Activated T-helper 17 cell treated with anti-CD3 and anti-CD28 coated beads, Interleukin-2, amount 50 U/mL, for 72 hours (primary cell): Measurements from ENCODE around the gene HHIPL1. TPM values are rescaled to one million over a fixed set of nuclear protein-coding genes. Genes with fewer than 3 reads are reported as not detected.

Source experiments
- ATAC-seq: fragments of 150-1000 bp; cut with Tn5 transposase; replicated peaks from 2 replicates; pipeline ENCODE4 v1.10.0; 2021; ENCODE audit warnings: mild to moderate bottlenecking, moderate library complexity
- H3K27ac Mint-ChIP-seq: one replicate; pipeline ENCODE4 v1.8.0; 2022; ENCODE audit warnings: mixed read lengths
- H3K27me3 Mint-ChIP-seq: one replicate; pipeline ENCODE4 v1.8.0; 2022; ENCODE audit warnings: mixed read lengths
- H3K36me3 Mint-ChIP-seq: one replicate; pipeline ENCODE4 v1.8.0; 2022; ENCODE audit warnings: low read depth, mild to moderate bottlenecking, mixed read lengths
- H3K4me1 Mint-ChIP-seq: one replicate; pipeline ENCODE4 v1.8.0; 2022; ENCODE audit warnings: mixed read lengths
- H3K4me3 Mint-ChIP-seq: one replicate; pipeline ENCODE4 v1.8.0; 2022; ENCODE audit warnings: mild to moderate bottlenecking, mixed read lengths
- H3K9me3 Mint-ChIP-seq: one replicate; pipeline ENCODE4 v1.8.0; 2022; ENCODE audit warnings: mixed read lengths
- total RNA-seq, 2 donors: library from RNA; stranded (reverse); gene quantifications; one replicate each; pipeline ENCODE4 v1.2.3, GENCODE V29; 2022

HHIPL1 gene
- total RNA-seq, 2 donors from 2014 or later: 0.19 TPM; not detected in 1

GRCh38 chr14:99668307-99669295 lies 23.7 kb downstream of the HHIPL1 start:
- Mint-ChIP-seq H3K36me3 (no peaks in the 10 kb centered on the region), H3K9me3 (no peaks in the 10 kb centered on the region), H3K4me3 (no peak overlapping the region), H3K4me1 (peaks cover 5% of the 10 kb centered on the region), H3K27me3 (peaks cover 7% of the 10 kb centered on the region), H3K27ac (no peak overlapping the region)
- ATAC-seq: no peak

- Mint-ChIP-seq H3K27me3 (peaks cover 7% of the 10 kb centered on the region), H3K36me3 (no peaks in the 10 kb centered on the region), H3K4me3 (no peak overlapping the region), H3K4me1 (peaks cover 5% of the 10 kb centered on the region), H3K27ac (no peak overlapping the region), H3K9me3 (no peaks in the 10 kb centered on the region)
- ATAC-seq: no peak
These were observed 25.7 kb downstream of the HHIPL1 start for GRCh38 chr14:99670361-99671234.

- no peaks in the 10 kb centered on the region for H3K36me3 Mint-ChIP-seq
These were observed 26.6 kb downstream of the HHIPL1 start for GRCh38 chr14:99671235-99672224.

GRCh38 chr14:99672506-99673304 lies 27.8 kb downstream of the HHIPL1 start:
- H3K36me3 Mint-ChIP-seq: no peaks in the 10 kb centered on the region
- peaks cover 5% of the 10 kb centered on the region for H3K4me1 Mint-ChIP-seq
- peak; percentile 60 for ATAC-seq
- no peak overlapping the region for H3K27ac Mint-ChIP-seq
- no peaks in the 10 kb centered on the region for H3K9me3 Mint-ChIP-seq
- peaks cover 7% of the 10 kb centered on the region for H3K27me3 Mint-ChIP-seq
- no peak overlapping the region for H3K4me3 Mint-ChIP-seq

More at GRCh38 chr14:99671235-99672224, 26.6 kb downstream of the HHIPL1 start:
- peaks cover 5% of the 10 kb centered on the region for H3K4me1 Mint-ChIP-seq
- no peak for ATAC-seq
- H3K9me3 Mint-ChIP-seq: no peaks in the 10 kb centered on the region
- H3K27me3 Mint-ChIP-seq: peaks cover 7% of the 10 kb centered on the region
- H3K4me3 Mint-ChIP-seq: no peak overlapping the region
- H3K27ac Mint-ChIP-seq: no peak overlapping the region

- H3K4me3 Mint-ChIP-seq: no peak overlapping the region
- peaks cover 7% of the 10 kb centered on the region for H3K27me3 Mint-ChIP-seq
- no peak for ATAC-seq
- peaks cover 5% of the 10 kb centered on the region for H3K4me1 Mint-ChIP-seq
- no peak overlapping the region for H3K27ac Mint-ChIP-seq
- no peaks in the 10 kb centered on the region for H3K9me3 Mint-ChIP-seq
- no peaks in the 10 kb centered on the region for H3K36me3 Mint-ChIP-seq
These were observed 28.6 kb downstream of the HHIPL1 start for GRCh38 chr14:99673305-99674063.

GRCh38 chr14:99674064-99674650 lies 29.2 kb downstream of the HHIPL1 start:
- Mint-ChIP-seq H3K27ac (no peak overlapping the region), H3K27me3 (peaks cover 2% of the 10 kb centered on the region), H3K36me3 (no peaks in the 10 kb centered on the region), H3K4me3 (no peak overlapping the region), H3K4me1 (peaks cover 5% of the 10 kb centered on the region), H3K9me3 (no peaks in the 10 kb centered on the region)
- ATAC-seq: no peak

- Mint-ChIP-seq H3K36me3 (no peaks in the 10 kb centered on the region), H3K27ac (no peak overlapping the region), H3K27me3 (no peaks in the 10 kb centered on the region), H3K9me3 (no peaks in the 10 kb centered on the region), H3K4me3 (no peak overlapping the region), H3K4me1 (peaks cover 5% of the 10 kb centered on the region)
- ATAC-seq: no peak
These were observed 29.9 kb downstream of the HHIPL1 start for GRCh38 chr14:99674776-99675381.

- Mint-ChIP-seq H3K4me1 (peaks cover 5% of the 10 kb centered on the region), H3K4me3 (no peak overlapping the region), H3K36me3 (no peaks in the 10 kb centered on the region), H3K9me3 (no peaks in the 10 kb centered on the region), H3K27ac (no peak overlapping the region), H3K27me3 (no peaks in the 10 kb centered on the region)
- ATAC-seq: no peak
These were observed 30.5 kb downstream of the HHIPL1 start for GRCh38 chr14:99675382-99675835.

- H3K4me1 Mint-ChIP-seq: peaks cover 5% of the 10 kb centered on the region
- H3K9me3 Mint-ChIP-seq: no peaks in the 10 kb centered on the region
- no peaks in the 10 kb centered on the region for H3K27me3 Mint-ChIP-seq
- H3K36me3 Mint-ChIP-seq: no peaks in the 10 kb centered on the region
- no peak for ATAC-seq
- no peak overlapping the region for H3K4me3 Mint-ChIP-seq
- no peak overlapping the region for H3K27ac Mint-ChIP-seq
These were observed 31.0 kb downstream of the HHIPL1 start for GRCh38 chr14:99675951-99676350.

GRCh38 chr14:99676657-99677056 lies 31.7 kb downstream of the HHIPL1 start:
- Mint-ChIP-seq H3K27me3 (no peaks in the 10 kb centered on the region), H3K9me3 (no peaks in the 10 kb centered on the region), H3K36me3 (no peaks in the 10 kb centered on the region), H3K4me3 (no peak overlapping the region), H3K4me1 (peaks cover 5% of the 10 kb centered on the region), H3K27ac (no peak overlapping the region)
- peak; percentile 16 for ATAC-seq

- no peak for ATAC-seq
- no peaks in the 10 kb centered on the region for H3K9me3 Mint-ChIP-seq
- peaks cover 2% of the 10 kb centered on the region for H3K4me1 Mint-ChIP-seq
- H3K4me3 Mint-ChIP-seq: no peak overlapping the region
- H3K36me3 Mint-ChIP-seq: no peaks in the 10 kb centered on the region
- H3K27me3 Mint-ChIP-seq: no peaks in the 10 kb centered on the region
- no peak overlapping the region for H3K27ac Mint-ChIP-seq
These were observed 32.6 kb downstream of the HHIPL1 start for GRCh38 chr14:99677231-99678140.
